Measurements from ENCODE around the gene ANXA4.
"Not testable (repeated sequence)": the region's sequence is repeated elsewhere in the genome, so short reads cannot be mapped to it uniquely, and the experiment has no call there.

The ANXA4 gene

DNA sequence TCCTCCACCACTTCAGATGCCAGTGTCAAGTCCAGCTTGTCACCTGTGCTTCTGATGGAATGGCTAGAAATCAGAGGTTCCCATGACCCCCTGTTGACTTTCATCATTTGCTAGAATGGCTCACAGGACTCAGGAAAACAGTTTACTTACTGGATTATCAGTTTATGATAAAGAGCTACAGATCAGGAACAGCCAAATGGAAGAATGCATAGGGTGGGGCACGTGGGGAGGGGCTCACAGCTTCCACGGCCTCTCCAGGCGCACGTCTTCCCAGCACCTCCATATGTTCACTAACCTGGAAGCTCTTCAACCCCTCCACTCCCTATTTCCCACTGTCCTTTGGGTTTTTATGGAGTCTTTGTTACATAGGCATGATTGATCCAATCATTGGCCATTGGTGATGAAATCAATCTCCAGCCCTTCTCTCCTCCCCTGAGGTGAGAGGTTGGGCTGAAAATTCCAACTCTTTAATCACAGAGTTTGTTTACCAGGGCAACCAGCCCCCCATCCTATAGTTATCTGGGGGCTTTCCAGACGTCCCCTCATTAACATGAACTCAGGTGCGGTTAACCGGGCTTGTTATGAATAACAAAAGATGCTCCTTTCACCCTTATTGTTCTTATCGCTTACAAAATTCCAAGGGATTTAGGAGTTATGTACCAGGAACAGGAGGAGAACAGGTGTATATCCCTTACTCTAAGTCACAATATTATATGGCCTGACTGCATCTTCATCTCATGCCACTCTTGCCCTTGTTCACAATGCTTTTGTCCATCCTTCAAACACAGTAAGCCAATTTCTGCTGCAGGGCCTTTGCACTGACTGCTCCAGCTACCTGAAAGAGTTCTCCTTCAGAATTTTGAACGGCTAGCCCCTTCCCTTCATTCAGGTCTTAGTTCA, 35.2 kb downstream of the ANXA4 start:
- DNase-seq (ENCODE audit: low read depth in 1 of 2, low spot score in 1 of 2), result no peak

DNA sequence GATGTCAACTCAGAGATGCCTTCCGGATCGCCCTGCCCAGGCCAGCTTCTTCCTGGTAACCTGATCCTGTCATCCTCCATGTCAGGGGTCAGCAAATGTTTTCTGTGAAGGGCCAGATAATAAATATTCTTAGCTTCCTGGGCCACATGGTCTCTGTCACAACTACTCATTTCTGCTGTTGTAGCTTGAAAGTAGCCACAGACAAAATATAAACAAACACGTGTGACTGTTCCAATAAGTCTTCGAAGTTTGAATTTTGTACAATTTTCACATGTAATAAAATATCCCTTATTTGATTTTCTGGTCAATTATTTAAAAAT, 35.8 kb downstream of the ANXA4 start:
- DNase-seq (ENCODE audit: low read depth in 1 of 2, low spot score in 1 of 2), result no peak

DNA sequence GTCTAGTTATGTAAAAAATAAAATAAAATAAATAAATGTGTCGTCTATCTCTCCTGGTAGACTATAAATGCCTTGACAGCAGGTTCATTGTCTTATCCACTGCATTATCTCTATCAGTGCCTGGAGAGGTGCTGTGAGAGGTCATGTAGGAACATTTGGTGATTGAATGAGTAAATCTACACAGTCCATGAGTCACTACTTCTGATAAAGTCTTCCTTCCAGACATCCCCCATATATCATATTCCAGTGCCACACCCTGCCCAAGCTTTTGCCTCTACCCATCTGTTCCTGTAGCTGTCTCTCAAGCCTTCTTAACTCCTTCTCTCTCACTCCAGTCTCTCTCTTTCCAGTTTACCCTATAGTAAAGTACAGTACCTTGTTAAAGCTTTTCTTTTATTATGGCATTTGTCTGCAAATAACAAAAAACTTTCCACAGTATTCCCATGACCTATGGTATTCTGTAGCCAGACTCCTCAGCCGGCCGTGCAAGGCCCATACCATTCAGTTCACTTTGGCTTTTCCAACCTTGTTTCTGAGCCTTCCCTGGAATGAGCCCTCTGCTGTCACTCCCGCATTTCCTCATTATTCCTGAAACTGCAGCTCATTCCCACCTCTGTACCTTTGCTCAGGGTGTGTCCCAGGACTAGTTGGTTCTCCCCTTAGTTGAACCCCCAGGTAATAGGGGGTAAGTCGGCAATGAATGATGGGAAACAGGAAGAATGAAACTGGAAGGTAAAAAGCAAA, 37.5 kb downstream of the ANXA4 start:
- no peak for DNase-seq (ENCODE audit: low read depth in 1 of 2, low spot score in 1 of 2)

DNA sequence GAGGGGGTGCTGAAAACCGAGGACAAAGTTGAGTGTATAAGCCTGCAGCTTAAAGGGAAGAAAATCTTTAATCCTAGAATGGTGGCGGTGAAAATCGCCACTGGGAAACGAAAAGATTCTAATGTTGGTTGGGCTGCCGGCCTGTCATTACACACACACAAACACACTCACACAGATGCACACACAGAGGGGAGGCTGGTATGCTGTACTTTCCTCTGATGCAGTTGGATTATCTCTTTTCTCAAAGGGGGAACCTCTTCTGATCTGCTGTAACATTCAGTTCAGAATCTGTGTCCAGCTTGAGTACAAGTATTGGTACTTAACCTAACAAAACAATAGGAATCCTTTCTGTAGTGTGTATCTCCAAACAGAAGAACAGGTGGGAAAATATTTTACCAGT, 39.0 kb downstream of the ANXA4 start:
- no peak for DNase-seq (ENCODE audit: low read depth in 1 of 2, low spot score in 1 of 2)

DNA sequence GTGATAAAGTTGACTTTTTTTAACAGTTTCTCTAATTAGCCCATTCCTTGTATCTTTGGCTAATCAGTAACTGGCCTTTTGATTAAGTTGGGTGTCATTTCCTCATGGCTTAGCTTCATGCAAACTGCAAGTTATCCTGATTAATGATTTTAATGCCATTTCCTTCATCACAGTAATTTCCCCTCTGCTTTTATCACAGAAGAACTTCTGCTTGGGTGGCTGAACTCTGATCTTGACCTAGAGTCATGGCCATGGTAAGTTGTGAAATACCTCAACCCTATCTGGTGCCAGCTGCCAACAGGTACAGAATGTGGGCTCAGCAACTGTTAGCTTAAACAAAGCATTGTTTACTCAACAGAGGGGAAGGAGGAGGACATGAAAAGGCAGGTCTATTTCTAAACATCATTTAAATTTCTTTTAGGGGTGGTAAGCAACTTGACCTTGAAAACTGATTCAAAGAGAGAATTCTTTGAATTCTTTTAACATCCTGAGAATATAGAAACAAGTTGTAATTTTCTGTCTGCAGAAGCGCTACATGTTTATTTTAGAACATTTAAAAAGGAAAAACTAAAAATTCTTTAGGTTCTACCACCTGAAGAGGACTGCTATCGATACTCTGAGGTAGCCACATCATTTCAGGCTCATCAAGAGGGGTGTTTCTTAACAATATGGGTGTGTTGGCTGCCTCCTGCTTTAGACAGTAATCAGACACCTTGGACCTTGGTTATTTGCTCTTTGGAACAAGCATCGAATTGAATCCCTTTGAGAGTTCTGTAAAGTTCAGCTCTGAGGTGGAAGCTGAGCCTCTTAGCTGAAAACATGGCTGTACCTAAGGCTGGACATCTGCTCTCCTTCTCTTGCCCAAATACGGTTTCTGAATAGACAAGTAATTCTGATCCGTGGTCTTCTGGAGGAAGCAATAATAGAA, 39.7 kb downstream of the ANXA4 start:
- DNase-seq (ENCODE audit: low read depth in 1 of 2, low spot score in 1 of 2), result no peak

DNA sequence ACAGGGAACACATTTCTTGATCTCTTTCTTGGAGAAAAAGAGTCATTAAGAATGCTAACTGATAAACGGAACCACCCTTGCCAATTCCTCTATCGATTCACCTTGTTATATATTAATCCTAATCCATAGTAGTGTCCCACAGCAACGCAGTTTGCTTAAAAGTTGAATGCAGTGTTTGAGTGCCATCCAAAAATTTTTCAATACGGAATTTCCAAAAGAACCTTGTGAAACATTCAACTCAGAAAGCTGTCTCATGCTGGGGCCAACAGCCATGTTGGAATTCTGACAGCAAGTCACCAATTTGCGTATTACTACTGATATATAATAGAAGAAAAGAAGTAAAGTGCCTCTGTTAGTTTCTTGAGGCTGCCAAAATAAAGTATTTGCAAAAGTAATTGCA, 42.3 kb downstream of the ANXA4 start:
- DNase-seq (ENCODE audit: low read depth in 1 of 2, low spot score in 1 of 2), result no peak

DNA sequence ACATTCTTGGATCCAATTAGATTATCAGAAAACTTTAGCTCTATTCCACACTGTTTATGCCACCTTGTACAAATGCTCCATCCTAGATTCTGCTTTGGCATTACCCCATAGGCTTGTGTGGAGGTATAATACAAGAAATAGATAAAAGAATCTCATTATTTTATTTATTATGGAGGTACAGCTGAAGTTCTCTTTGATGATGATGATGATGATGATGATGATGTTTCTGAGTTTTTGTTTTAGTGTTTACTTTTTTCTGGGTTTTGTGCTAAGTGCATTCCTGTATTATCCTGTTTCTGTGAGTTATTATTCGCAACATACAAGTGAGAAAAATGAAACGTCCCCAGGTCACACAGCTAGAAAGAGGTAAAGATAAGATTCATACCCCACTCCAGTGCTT, 43.4 kb downstream of the ANXA4 start:
- no peak for DNase-seq (ENCODE audit: low read depth in 1 of 2, low spot score in 1 of 2)

DNA sequence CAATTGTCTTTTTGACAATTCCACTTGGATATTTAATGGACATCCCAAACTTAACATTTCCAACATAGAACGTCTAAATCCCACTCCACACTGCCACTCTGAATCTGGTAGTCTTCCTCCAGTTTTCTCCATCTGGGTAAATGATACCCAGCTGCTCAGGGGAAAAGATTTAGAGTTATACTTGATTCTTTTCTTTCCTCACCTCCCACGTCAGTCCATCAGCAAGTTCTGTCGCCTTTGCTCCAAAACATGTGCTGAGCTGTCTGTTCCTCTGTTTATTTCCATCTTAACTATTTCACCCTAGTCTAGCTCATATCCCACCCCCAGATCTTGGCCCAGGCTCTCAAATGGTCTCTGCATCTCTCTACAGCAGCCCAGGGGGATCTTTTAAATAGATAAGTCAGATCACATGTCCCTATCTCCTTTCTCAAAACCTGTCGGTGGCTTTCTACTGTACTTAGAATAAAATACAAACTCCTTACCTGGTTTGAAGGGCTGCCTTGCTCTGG, 44.2 kb downstream of the ANXA4 start:
- DNase-seq (ENCODE audit: low read depth in 1 of 2, low spot score in 1 of 2), result no peak

DNA sequence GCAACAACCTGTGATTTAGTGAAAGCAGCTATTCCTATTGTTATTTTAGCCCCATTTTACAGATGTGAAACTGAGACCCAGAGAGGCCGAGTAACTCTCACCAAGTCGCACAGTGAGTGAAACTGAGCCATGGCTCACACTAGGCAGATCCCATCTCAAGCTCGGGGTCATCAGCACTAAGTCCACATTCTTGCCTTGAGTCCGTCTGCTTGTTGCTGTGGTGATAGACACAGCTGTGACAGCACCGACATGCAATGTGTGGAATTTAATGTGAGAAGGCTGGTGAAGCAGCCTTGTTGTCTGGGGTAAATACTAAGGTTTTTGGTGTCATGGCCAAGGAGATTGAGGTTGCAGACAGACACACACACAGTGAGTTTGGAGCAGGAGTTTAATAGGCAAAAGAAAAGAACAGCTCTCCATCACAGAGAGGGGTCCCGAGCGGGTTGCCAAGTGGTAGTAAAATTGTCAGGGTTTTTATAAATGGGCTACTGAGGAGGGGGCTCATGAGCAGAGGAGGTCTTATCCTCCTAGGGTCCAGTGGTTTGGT, 47.3 kb downstream of the ANXA4 start:
- no peak for DNase-seq (ENCODE audit: low read depth in 1 of 2, low spot score in 1 of 2)

DNA sequence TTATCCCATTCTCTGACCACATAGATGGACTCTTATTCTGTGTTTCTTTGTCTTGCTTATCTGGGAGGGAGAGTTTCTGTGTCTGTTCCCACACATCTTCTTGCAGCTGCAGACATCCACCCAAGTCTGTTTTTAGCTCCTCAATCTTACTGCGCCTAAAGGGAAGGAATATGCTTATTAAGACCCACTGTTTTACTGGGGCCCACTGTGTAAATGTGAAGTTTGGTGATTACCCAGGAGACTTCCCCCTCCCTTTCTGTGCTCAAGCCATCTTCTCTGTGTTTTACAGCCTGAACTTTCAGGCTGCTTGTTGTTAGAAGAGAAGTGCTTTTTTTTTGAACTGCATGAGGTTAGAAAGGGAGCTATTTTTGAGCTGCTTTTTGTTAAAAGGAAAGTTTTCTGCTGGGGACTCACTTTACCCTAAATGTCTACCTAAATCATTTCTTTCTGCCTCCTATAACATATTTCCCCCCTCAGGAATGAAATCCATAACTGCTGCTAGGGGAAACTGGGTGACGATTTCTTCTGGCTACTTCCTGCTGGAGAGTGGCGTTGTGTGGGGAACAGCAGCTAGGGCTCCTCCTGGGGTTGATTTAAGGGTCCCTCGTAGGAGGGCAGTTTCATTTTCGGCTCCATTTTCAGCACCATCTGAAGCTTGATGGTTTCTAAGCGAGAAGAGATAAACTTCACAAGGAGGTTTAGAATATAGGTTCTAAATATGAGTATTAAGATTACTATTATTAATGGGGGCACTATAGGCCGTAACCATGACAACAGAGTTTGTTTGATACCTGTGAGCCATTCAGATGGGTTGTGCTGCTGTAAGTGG, 48.1 kb downstream of the ANXA4 start:
- DNase-seq (ENCODE audit: low read depth in 1 of 2, low spot score in 1 of 2), result no peak

DNA sequence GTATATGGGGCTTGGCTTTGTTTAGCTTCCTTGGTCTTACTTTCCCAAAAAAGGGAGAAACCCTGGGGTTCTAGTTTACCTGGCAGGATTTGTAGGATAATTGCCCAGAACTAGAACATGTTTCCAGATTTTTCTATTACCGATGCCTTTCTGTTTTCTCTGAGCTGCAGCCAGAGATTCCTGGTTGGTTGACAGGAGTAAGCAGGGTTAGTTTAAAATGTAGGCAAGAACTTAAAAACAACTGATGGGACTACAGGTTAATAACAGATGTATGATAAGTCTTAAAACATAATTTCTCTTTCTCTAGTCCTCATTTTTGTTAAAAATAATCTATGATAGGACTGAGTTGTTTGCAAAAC, 48.6 kb downstream of the ANXA4 start:
- no peak for DNase-seq (ENCODE audit: low read depth in 1 of 2, low spot score in 1 of 2)

DNA sequence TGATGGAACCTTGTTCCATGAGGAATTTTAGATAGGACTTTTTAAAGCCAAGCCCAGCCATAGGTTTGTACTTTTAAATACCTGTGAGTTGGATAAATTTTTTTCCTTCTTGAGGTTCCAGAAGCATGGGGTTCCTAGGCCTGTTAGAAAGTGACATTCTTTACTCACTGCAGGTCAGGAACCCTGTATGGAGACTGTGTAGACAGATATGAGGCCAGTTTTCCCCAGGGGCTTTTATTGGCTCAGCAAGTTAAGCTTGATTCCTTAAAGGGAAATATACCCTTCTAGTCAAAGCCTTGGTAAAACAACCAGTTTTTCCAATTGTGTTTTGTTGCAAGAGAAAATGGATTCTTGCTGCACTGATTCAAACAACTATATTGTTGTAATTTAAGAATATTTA, 49.1 kb downstream of the ANXA4 start:
- no peak for DNase-seq (ENCODE audit: low read depth in 1 of 2, low spot score in 1 of 2)

DNA sequence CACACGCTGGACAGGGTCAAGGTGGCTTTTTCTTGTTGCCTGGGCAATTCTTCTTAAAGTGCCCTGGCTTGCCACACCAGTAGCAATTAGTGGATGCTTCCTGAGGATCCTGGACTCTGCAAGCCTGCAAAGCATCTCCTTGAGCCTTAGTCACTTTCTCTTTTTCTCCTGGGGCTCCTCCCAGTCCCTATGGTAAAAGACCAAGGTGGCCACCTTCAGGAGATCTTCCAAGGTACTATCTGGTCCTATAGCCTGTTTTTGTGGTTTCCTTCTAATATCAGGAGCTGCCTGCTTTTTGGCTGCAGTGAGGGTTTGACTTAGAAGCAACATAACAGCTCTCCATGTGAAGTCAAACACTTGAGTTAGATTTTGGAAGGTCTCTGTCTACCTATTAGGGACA, 54.2 kb downstream of the ANXA4 start:
- no peak for DNase-seq (ENCODE audit: low read depth in 1 of 2, low spot score in 1 of 2)

DNA sequence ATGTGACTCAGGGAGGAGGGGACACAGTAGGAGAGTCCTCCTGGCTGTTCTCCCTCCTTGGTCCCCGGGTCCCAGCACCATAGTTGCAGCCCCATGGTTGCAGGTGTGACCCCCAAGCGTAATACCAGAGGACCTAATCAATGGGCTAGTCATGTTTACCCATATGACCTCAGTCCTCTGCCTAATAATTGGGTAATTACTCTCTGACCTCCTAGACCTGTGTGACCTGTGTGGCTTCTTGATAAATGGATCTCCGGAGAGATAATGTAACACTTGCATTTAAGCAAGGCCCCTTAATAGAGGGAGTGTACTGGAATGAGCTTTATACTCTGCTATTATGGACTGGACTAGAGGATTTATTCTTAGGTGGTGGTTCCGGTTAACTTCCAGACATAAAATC, 55.3 kb downstream of the ANXA4 start:
- DNase-seq (ENCODE audit: low read depth in 1 of 2, low spot score in 1 of 2), result no peak

DNA sequence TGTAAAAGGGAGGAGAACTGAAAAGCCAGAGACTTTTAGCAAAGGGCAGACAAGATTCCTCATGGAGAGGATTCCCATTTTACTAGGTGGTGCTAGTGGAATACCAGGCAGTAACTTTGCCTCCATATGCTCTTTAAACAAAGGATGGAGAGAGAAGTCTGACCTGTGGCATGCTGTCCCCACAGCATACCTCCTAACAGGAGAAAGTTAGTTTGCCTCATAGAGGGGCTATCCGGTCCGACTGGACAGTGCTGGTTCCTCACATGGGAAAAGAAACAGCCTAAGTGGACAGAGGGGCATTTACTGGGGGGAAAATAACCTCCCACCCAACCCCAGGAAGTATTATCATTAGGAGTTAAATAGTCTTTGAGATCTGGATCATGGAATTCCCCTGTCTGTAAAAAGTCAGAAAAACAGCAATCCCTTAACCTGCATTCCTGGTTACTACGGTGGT, 55.9 kb downstream of the ANXA4 start:
- DNase-seq (ENCODE audit: low read depth in 1 of 2, low spot score in 1 of 2), result no peak

DNA sequence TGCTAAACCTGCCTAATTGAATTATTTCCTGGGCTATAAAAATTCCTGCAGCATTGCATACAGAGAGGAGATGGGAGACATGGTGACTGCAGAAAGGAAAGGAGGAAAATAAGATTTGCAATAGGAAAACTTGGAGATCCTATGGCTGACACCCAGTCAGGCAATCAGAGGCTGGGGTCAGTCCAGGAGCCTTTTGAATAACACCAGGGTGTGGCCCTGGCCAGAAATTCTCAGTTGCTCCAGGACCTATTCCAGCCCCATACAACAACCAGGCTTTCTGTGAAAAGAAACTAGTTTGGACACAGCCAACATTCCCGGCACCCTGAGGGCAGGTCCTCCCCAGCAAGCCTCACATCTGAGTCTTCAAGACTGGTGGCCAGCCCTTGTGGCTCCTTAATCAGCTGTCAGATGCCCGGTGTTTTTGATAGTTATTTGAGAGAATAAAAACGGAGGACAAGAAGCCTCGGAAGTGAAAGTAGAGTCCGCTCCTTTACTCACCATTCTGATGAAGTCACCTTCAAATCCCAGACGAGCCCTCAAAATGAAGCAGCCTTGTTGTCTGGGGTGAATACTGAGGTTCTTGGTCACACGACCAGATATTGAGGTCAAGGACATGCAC, 56.5 kb downstream of the ANXA4 start:
- no peak for DNase-seq (ENCODE audit: low read depth in 1 of 2, low spot score in 1 of 2)

DNA sequence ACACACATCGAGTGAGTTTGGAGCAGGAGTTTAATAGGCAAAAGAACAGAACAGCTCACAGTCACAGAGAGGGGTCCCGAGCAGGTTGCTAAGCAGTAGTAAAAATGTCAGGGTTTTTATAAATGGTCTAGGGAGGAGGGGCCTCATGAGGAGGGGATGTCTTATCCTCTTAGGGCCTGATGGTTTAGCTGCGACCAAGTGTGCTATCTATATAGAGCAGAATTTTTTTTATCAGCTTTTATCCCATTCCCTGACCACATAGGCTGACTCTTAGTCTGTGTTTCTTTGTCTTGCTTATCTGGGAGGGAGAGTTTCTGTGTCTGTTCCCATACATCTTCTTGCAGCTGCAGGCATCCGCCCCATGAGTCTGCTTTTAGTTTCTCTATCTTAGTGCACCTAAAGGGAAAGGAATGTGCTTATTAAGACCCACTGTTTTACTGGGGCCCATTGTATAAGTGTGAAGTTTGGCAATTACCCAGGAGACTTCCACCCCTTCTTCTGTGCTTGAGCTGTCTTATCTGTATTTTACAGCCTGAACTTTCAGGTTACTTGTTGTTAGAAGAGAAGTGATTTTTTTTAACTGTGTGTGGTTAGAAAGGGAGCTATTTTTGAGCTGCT, 57.1 kb downstream of the ANXA4 start:
- no peak for DNase-seq (ENCODE audit: low read depth in 1 of 2, low spot score in 1 of 2)

DNA sequence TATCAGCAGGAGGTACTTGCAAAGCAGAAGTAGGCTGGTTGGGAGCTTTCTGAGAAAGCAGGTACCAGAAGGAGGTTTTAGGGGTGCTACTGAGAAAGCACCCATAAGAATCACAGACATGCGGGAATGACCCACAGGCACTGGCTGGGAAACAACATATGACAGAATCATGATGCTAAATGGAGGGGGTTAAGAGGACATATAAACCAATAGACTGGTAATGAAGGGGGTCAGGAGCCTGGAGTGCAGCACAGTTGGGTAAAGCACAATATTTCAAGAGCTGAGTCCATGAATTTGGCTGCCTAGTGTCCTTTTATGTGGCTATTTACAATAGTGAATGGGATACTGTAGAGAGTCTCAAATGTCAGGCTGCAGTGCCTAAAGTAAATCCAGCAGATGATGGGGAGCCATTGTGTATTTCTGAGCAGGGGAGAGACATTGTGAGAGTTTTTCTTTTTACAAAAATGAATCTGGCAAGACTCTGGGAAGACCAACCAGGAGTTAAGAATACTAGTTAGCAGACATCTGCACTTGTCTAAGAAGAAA, 59.9 kb downstream of the ANXA4 start:
- no peak for DNase-seq (ENCODE audit: low read depth in 1 of 2, low spot score in 1 of 2)

DNA sequence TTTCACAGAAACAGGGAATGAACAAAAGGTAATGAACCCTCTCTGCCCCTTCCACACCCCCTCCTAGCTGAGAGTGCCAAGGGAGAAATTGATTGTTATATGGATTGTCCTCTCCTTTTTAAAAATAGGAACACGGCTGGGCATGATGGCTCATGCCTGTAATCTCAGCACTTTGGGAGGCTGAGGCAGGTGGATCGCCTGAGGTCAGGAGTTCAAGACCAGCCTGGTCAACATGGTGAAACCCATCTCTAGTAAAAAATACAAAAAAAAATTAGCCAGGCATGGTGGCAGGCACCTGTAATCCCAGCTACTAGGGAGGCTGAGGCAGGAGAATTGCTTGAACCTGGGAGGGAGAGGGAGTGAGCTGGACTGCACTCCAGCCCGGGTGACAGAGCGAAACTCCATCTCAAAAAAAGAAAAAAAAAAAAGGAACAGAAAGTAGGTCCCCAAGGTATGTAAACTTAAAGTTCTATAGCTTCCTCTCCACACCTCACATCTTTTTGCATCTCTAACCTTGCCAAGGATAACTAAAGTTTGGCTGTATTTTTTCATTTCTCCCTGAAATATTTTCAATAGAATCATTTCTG, 60.9 kb downstream of the ANXA4 start:
- DNase-seq (ENCODE audit: low read depth in 1 of 2, low spot score in 1 of 2), result not testable (repeated sequence)

All from activated T-helper 1 cell treated with anti-CD3 and anti-CD28 coated beads, Interleukin-2, amount 50 U/mL, for 16 hours (primary cell).